HG02885 (cell line): ENCODE measurements around the gene DCTN2.
"Not testable (repeated sequence)": the region's sequence is repeated elsewhere in the genome, so short reads cannot be mapped to it uniquely, and the experiment has no call there.

Experiments used
- ATAC-seq: cut with Tn5 transposase; IDR thresholded peaks from one replicate; pipeline ENCODE4 v1.9.1; 2021; ENCODE audit warnings: mild to moderate bottlenecking; ENCODE audit not compliant: unreplicated experiment, poor library complexity

DCTN2 gene

DNA sequence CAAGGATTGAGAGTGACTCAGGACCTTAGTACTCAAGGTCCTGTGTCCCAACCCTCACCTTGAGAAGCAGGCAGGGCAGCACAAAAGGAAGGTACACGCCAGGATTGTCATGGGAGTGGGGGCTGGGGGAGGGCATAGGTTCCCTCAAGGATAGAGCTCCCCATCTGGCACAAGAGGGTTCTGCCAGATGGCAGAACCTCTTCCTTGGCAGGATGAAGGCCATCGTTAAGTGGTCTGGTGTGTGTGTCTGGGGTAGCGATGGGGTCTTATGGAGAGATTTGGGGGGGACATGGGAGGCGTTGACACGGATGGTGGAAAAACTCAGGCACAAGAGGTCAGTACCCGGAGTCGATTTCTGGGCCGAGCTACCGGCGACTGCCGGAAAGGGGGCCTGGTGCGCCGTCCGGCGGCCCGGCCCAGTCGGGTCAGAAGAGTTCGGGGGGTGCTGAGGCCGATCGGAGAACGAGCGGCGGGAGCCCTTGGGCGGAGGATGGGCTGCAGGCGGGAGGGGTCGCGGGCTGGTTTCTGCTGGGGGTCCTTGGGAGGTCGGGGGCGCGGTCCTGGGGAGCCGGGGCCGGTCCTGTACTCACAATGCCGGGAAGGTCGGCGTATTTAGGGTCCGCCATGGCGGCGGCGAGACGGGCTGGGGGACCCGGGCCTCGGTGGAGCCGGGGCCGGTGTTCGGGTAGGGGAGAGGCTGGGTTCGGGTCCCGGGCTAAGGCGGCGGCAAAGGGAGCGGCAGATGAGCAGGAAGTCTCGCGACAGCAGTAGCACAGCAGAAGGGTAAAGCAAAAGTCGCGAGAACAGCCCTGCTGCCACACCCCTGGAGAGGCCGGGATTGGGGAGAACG, at the start of gene DCTN2:
Gene DCTN2 (minus strand): TSS at position 755 of the 850 bp plus-strand sequence. CDS start 129 bp downstream, at position 626.
- peak; percentile 99 for ATAC-seq

DNA sequence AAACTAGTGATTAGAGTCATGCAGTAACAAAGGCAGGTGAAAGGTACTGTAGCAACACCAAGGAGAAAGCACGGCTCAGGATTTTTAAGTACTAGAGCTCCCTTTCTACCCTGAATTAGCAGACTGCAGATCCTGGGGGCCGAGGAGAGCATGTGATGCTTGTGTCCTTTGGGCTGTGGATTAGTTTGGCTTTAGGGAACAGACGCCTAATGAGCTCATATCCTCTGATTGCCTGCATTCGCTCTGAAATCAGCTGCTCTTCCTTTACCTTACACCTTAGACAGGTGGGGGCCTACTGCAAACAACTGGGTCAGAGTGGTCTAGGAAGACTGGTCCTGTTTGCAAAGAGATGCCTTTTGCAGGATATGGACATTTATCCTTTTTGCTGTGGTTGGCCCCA, 46.2 kb upstream of the DCTN2 start:
- ATAC-seq, result no peak

DNA sequence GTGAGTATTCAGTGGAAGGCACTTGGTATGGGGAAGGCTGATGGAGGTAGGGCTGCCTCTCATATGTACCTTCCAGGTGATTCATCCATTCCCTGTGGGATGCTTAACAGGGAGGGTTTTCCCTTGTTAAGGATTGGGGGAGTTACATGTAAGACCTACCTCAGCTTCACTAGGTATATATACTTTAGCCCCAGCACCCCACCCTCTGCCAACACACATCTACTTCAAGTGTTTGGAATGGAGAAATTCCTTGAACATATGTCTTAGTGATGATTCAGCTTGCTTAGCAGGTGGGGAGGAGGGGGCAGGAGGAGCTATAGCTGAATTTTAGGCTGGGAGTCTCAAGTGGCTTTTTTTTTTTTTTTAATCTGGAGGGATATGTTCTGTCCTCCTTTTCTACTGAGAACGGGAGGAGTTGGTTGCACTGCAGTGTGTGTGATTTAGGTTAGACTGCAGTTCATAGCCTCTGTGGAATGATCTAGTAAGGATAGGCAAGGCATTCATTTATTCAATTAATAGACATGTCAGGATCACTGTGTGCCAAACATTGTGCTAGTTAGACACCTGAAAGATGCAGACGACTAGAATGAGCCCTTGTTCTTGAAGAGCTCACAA, 45.7 kb upstream of the DCTN2 start:
- no peak for ATAC-seq

DNA sequence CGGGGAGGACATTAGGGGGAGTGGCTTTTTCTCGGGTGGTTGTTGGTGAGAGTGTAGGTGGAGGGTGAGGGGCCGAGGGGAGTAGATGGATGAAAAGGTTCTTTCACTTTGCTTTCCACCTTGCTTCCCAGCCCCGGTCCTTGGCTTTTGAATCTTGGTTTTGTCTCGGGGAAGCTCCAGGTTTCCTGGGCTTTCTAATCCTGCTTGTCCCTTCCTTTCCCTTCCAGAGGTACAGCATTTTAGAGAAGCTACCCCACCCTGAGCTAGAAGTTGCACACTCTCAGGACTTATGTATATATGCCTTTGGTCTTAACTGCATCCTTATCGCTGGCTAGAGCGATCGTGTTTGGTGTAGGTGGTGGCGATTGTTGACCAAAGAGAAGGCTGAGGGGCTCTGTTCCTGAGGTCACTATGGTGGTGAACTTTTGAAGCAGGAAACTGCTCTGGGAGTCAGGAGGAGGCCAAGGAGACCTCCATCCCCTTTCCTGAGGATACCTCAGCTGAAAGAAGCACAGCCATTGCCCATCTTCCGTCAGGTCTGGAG, 44.9 kb upstream of the DCTN2 start:
- no peak for ATAC-seq

DNA sequence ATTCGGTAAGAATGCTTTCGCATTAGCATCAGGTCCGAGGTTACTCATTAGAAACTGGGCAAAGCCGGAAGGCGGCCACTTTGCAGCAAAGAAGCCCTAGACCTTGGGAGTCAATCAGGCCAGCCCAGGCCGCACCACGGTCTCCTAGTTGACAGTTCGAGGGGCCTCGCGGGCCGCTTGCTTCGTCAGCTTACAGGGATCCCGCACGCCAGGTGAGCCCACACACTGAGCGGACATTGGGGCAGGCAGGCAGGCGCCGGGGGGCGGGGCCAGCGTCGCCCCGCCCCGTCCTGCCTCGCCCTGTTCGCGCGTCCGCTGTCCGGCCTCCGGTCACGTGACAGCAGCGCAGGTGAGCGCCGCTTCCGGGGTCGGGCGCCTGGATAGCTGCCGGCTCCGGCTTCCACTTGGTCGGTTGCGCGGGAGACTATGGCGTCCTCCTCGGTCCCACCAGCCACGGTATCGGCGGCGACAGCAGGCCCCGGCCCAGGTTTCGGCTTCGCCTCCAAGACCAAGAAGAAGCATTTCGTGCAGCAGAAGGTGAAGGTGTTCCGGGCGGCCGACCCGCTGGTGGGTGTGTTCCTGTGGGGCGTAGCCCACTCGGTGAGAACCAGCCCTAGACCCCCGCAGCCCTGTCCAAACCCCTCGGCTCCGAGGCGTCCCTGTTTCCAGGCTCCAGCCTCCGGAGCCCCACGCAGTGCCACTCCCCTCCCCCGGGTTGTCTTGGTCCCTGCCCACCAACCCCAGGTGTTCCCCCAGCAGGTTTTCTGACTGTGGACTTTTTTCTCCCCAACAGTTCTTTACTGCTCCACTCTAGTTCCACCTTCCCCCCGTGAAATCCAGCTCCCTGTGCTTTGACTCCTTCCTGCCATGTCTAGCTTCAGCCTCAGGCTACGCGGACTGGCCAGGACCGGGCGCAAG, 44.1 kb upstream of the DCTN2 start, which contains the start of gene PIP4K2C:
Gene PIP4K2C (plus strand): TSS at position 329 of the 918 bp plus-strand sequence. CDS start 98 bp downstream, at position 427.
- peak; percentile 97 for ATAC-seq

DNA sequence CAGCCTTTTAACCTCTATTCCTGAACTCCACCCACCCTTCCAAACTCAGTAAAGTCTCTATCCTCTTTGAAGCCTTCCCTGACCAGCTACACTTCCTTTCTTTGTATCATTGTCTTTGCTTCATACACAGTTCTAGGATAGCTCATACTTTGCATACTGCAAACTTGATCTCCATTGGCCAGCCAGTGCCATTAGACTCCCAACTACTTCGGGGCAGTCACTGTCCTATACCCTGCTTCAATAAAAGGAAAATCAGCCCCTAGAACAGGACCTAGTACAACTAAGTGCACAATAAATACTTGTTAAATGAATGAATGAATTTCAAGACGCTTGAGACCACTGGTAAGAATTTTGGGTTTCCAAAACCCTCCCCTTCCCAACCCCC, 43.5 kb upstream of the DCTN2 start:
- ATAC-seq, result no peak

DNA sequence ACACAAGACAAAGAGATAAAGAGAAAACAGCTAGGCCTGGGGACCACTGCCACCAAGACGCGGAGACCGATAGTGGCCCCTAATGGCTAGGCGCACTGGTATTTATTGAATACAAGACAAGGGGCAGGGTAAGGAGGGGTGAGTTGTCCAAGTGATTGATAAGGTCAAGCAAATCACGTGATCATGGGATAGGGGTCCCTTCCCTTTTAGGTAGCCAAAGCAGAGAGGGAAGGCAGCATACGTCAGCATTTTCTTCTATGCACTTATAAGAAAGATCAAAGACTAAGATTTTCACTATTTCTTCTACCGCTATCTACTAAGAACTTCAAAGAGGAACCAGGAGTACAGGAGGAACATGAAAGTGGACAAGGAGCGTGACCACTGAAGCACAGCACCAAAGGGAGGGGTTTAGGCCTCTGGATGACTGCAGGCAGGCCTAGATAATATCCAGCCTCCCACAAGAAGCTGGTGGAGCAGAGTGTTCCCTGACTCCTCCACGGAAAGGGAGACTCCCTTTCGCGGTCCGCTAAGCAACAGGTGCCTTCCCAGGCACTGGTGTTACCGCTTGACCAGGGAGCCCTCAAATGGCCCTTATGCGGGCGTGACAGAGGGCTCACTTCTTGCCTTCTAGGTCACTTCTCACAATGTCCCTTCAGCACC, 42.1 kb upstream of the DCTN2 start:
- ATAC-seq, result not testable (repeated sequence)

DNA sequence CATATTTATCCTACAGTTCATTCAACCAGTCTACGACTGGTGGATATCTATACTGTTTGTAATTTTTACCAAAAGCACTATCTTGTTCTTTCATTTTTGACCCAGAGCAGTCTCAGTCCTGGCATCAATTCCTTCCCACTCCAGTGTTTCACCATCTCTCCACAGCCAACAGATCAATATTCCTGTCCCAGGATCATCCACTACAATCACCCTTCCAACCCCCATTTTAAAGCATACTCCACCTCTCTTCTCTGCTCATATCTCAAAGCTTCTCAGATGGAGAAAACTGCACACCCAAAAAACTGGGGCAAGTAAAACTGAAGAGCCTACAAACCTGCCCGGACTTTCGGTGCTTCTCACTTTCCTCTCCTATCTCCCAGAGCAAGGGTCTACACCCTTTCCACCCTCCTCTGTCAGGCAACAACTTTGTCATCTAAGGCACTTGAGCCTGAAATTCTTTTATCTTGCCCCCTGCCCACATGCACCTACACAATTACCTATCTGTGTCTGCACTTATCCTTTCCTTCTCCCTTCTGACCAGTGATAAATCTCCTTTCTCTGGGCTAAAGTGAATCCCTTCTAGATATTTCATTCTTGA, 39.9 kb upstream of the DCTN2 start:
- ATAC-seq, result no peak

DNA sequence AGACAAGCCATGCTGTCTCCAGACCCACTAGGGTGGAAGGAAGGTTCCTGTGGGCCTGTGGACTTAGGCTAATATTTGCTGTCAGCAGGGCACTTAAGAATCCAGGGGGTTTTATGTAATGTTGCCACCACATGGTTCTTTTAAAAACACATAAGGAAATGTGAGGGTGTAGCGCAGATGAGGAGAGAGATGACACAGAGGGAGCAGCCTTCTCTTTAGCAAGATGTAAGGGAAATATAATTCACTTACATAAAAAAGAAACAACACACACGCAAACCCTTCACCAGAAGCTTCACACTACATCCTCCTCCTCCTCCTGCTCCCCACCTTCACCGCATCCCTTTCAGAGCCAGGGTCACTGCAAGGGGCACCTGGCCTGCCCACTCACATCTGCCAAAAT, 39.1 kb upstream of the DCTN2 start:
- no peak for ATAC-seq

DNA sequence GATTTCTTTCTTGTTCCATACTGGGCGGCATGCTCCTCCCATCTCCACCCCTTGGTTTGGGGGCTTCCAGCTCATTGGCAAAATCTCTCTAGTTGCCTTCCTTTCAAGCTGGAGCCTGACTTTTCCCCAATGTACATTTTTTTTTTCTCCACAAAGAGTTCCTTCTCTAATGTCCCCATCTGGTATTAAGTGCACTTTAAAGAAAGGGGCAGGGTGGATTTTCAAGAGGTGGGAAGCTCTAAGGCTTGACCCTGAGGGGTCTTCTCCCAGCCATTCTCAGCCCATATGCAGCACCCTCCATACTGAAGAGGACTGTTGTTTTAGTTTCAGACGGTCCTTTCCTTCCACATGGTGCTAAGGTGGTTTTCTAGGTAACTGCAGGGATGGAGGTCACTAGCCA, 38.2 kb upstream of the DCTN2 start:
- ATAC-seq, result no peak

DNA sequence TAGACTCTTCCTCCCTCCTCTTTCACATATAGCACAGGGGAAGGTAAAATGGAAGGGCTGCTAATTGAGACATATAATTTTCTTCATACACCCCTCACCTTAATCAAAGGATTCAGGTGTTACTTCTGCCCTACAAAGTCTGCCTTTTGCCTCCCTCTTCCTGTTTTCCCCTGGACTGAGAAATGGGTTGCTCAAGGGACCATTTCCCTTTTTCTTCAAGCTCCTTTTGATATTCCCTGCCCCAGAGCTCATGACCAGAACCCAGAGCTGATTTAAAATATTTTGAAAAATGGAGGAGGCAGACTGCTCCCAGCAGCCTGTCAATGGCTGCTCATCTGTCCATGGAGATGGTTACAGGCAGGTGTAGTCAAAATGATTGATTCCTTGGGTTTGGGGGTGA, 37.7 kb upstream of the DCTN2 start:
- no peak for ATAC-seq

DNA sequence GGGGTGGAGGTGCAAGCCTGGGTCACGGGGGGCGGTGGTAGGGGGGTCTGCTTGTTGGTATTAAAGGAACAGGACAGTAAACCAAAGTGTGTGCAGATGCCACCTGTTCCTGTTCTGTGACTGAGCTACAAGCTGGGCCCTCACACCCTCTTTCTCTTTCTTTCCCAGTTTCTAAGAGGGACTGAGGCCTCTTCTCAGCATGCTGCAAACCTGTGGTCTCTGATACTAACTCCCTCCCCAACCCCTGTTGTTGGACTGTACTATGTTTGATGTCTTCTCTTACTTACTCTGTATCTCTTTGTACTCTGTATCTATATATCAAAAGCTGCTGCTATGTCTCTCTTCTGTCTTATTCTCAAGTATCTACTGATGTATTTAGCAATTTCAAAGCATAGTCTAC, 37.1 kb upstream of the DCTN2 start:
- ATAC-seq, result no peak

DNA sequence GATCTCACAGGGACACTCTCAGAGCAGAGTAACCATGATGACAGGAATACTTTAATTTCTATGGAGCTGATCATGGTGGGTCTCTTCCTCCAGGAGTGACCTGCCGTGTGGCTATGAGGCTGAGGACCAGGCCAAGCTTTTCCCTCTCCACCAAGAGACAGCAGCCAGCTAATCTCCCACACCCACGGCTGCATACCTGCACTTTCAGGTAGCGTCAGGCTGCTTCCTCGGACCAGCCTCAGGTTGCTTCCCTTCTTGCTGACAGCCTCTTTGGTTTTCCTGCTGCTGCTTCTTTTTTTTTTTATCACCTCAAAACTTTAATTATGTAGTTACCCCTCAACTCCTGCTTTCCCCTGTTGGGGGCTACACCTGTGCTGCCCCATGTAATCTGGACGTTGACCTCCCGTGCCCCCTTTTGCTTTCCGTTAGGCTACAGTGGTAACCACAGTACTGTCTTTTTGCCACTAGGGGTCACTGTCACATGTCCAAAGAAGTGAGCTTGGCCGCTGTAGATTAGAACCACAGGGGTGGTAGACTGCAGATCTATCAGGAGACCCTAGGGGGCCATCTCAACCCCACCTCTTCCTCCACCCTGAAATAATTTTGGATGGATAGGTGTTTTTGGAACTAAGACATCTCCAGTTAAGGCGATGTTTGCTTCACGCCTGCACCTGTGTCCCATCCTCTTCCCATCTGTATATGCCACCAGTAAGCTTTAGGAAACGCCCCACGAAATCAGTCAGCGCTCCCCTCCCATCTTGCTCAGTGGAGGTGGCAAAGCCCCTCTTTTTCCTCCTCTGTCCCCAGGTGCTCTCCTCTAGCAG, 36.2 kb upstream of the DCTN2 start:
- ATAC-seq, result peak; percentile 98

DNA sequence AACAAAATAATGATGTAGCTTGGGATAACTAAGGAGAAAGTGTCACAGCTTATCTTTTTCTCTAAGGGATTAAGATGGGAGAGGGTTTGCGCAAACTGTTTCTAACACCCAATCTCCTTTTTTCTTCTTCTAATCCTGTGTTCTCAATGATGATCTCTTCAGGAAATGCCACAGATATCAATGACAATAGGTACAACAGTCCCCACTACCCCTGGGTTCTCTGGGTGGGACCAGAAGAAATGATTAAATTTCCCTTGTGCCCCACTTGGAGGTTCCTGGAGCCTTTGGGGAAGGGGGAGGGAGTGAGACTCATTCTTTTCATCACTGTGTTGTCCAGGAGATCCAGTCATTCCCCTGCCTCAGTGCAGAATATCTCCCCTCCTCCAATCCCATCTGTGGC, 35.4 kb upstream of the DCTN2 start:
- ATAC-seq, result no peak

DNA sequence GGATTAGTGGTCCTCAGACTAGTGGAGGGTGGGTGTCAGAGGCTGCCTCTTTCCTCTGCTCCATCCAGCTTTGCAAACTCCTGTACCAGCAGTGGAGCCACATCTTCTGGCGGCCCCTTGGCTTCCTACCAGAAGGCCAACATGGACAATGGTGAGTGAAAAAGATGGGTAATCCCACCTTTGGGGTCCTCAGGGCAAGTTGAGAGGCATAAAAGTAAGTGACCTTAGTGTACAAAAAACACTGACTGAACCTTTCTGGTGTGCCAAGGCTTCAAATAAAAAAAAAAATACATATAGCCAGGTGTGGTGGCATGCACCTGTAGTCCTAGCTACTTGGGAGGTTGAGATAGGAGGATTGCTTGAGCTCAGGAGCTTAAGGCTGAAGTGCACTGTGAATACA, 34.8 kb upstream of the DCTN2 start:
- no peak for ATAC-seq

DNA sequence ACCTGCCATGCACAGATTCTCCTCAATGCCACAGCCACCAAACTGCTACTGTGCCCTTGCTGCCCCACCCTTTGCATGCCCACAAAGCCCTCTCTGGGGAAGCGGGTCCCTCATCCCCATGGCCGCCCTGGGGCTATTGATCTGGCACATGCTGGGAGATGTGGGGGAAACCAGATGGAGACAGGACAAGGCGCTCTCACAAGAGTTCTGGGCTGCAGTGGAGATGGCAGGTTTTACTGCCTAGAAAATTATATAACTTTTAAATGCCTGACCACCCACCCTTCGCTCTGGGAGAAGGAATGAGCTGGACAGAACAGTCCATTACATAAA, 33.4 kb upstream of the DCTN2 start:
- ATAC-seq, result no peak

DNA sequence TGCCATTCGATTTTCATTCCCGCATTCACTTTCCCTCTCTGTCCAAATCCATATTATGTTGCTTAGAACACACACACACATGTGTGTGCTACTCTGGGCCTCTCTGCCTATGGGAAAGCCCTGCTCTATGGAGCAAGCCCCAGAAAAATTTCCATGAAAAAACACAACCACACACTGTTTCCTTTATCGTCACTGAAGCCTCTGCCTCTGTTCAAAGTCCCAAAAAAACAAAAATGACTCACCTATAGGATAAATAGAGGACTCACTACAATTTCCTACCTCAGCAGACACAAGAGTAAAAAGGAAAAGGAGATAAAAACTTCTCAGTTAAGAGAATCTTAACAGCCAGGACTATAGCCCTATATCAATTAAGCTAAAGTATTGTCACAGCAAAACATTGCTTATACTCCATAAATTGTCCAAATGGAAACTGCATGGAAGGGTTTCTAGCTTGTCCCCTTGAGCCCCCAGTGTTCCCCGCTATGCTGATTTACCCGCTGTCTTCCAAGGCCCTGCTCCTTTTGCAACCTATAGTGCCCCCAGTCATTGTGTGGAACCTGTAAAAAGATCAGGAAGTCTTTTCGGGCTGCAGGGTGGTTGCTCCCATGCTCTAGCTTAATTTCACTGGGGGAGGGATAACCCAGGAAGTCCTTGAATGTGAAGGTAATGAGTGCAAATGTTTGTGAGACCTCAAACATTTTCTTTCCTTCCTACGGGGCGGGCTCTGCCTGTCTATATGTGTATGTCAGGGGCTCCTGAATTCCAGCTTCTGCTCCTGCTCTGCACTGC, 32.9 kb upstream of the DCTN2 start:
- ATAC-seq, result no peak

DNA sequence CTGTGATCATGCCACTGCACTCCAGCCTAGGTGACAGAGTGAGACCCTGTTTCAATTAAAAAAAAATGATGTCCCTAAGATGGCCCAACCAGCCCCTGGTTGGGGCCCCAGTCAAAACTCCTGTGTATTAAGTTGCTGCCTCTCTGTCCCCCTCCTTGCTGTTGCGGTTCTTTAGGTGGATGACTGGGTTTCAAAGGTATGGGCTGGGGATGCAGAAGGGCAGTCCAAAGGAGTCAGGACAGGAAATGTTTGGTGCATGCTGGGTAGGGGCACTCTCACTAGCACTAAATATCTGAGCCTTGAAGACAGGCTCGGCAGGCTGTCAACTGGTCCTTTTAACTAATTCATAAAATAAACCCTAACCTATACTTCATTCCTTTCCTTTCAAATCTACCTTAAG, 32.0 kb upstream of the DCTN2 start:
- no peak for ATAC-seq
